Pancreas (tissue), 10 donors: ENCODE measurements around the gene APOL2. TPM values are rescaled to one million over a fixed set of nuclear protein-coding genes. Genes with fewer than 3 reads are reported as not detected.

ENCODE experiments used
- ATAC-seq, 4 donors: fragments of 200-7000 bp; cut with Tn5 transposase; one replicate each; pipeline versions ENCODE4 v1.8.0 to v1.9.1; 2020; ENCODE audit warnings: mild to moderate bottlenecking in 4 of 4, moderate library complexity in 4 of 4
- DNase-seq, 6 donors: peaks; one replicate each; pipeline ENCODE4 v3.0.0-alpha.2; 2020
- FAIRE-seq: peaks from 2 replicates; lab custom pipeline; 2012; peaks lifted over from hg19 to GRCh38; lab: Jason Lieb, UNC
- H3K27ac ChIP-seq, 4 donors: fragments of 200-600 bp; sonication (generic); 1 replicate in 3 of 4; 2 replicates in 1 of 4; pipeline versions ENCODE4 v1.5.0 to v1.8.0; 2020
- H3K27me3 ChIP-seq, 4 donors: fragments of 200-600 bp; one replicate each; pipeline ENCODE4 v1.8.0; 2021
- H3K36me3 ChIP-seq, 3 donors: fragments of 200-600 bp; sonication (generic) in 1 of 3; one replicate each; pipeline versions ENCODE4 v1.5.0 to v1.8.0; 2020 to 2021
- H3K4me1 ChIP-seq, 3 donors: fragments of 200-600 bp; one replicate each; pipeline ENCODE4 v1.8.0; 2021
- H3K4me3 ChIP-seq, 4 donors: fragments of 200-600 bp; sonication (generic) in 2 of 4; one replicate each; pipeline versions ENCODE4 v1.5.0 to v1.8.0; 2020 to 2021
- H3K9me3 ChIP-seq, 4 donors: fragments of 200-600 bp; one replicate each; pipeline ENCODE4 v1.8.0; 2021
- CTCF ChIP-seq, 4 donors: fragments of 200-600 bp; sonication (generic) in 3 of 4; IDR thresholded peaks; one replicate each; pipeline versions ENCODE4 v1.5.0 to v1.8.0; 2021; ENCODE audit warnings: antibody characterized with exemption in 4 of 4
- WGBS, 2 donors: extraction: QIAGEN DNeasy Blood & Tissue Kit; methylation state at CpG; one replicate each; pipeline ENCODE4 v1.1.7; 2013; 5-methylcytosine and 5-hydroxymethylcytosine counted together
- intact Hi-C, 3 donors: fragments of 100-400 bp; cut with DNase I; formaldehyde crosslinking; loops; one replicate each; pipeline versions ENCODE4 v1.11.1 to v1.14.2; 2022
- polyA plus RNA-seq, 2 donors: library from polyadenylated mRNA; stranded (reverse); fragments of 200-250 nt; gene quantifications; one replicate each; pipeline ENCODE4 v1.2.3, GENCODE V29; 2013
- total RNA-seq, 6 donors: library from RNA; stranded (reverse); fragmentation: NEBNext Ultra II Directional in 4 of 6; extraction: Animal tissue kit (Norgen Biotek cat#: 25700) in 4 of 6; gene quantifications; one replicate each; pipeline versions ENCODE4 v1.2.1 to v1.2.4, GENCODE V29; 2021 to 2023
- donor health status: healthy with polysubstance abuse.
- donor health status: DM: no; HTN: no; CAD: no; lungs with moderate emphysema.
- donor health status: DM: no; HTN: no; CAD: no.
- donor health status: control.
- donor health status: control.
- donor health status: Bipolar disorder and iron deficiency.
- donor health status: DM: yes; HTN: yes; CAD: no.
- donor health status: DM: no; HTN: no; CAD: no.
- donor health status: DM: no; HTN: no; CAD: no.
- donor health status: DM: yes; HTN: yes; CAD: no.

The APOL2 gene
- total and polyA plus RNA-seq, 8 donors: 6.3 to 23.4 (median 16.5) TPM

GRCh38 chr22:36259615-36260300 is 20.4 kb upstream of the APOL2 start:
- H3K9me3 ChIP-seq: no peaks in the 10 kb centered on the region
- no peaks in the 10 kb centered on the region for H3K36me3 ChIP-seq
- WGBS, 2 donors: 63 to 67% methylated on average over 14 of the region's 14 CpGs
- FAIRE-seq (no peak), ATAC-seq (no peak), DNase-seq (no peak)
- H3K27me3 ChIP-seq: no peaks in the 10 kb centered on the region
- H3K27ac ChIP-seq: no peak overlapping the region
- TF ChIP-seq CTCF (IDR thresholded peaks at IDR 0.05): no peak
- no peak overlapping the region for H3K4me3 ChIP-seq
- H3K4me1 ChIP-seq: no peaks in the 10 kb centered on the region
- intact Hi-C loops: no loop called here

- Histone ChIP-seq H3K4me1 (no peaks in the 10 kb centered on the region), H3K27me3 (no peaks in the 10 kb centered on the region), H3K36me3 (no peaks in the 10 kb centered on the region), H3K9me3 (no peaks in the 10 kb centered on the region), H3K4me3 (no peak overlapping the region), H3K27ac (no peak overlapping the region)
- intact Hi-C loops: no loop called here
- TF ChIP-seq CTCF (IDR thresholded peaks at IDR 0.05): no peak
- WGBS, 2 donors: 58 to 61% methylated on average over 16 of the region's 16 CpGs
- no peak for DNase-seq
- FAIRE-seq: no peak
- peak in 3 of 4 donors; percentile 41 to 45 (median 44) for ATAC-seq
These were observed 19.6 kb upstream of the APOL2 start for GRCh38 chr22:36258701-36259614.

- no peak overlapping the region for H3K4me3 ChIP-seq
- no peak for FAIRE-seq
- H3K9me3 ChIP-seq: no peaks in the 10 kb centered on the region
- no peak for DNase-seq
- TF ChIP-seq CTCF (IDR thresholded peaks at IDR 0.05): no peak
- WGBS, 2 donors: 86 to 91% methylated on average over 13 of the region's 13 CpGs
- H3K4me1 ChIP-seq: no peaks in the 10 kb centered on the region
- intact Hi-C loops: no loop called here
- ATAC-seq: no peak
- no peaks in the 10 kb centered on the region for H3K27me3 ChIP-seq
- no peak overlapping the region for H3K27ac ChIP-seq
- H3K36me3 ChIP-seq: no peaks in the 10 kb centered on the region
These were observed 18.8 kb upstream of the APOL2 start for GRCh38 chr22:36257948-36258670.

- no peaks in the 10 kb centered on the region for H3K27me3 ChIP-seq
- no peaks in the 10 kb centered on the region for H3K36me3 ChIP-seq
- H3K4me3 ChIP-seq: no peak overlapping the region
- 44 to 67% methylated on average over 7 to 8 of the region's 8 CpGs for WGBS, 2 donors
- H3K27ac ChIP-seq: no peak overlapping the region
- ATAC-seq (no peak), FAIRE-seq (no peak), DNase-seq (no peak)
- H3K9me3 ChIP-seq: no peaks in the 10 kb centered on the region
- no peaks in the 10 kb centered on the region for H3K4me1 ChIP-seq
- TF ChIP-seq CTCF (IDR thresholded peaks at IDR 0.05): no peak
- intact Hi-C loops: no loop called here
These were observed 18.0 kb upstream of the APOL2 start for GRCh38 chr22:36257308-36257707.
